HG02763 (cell line): ENCODE measurements around the gene TAOK2.

Experiments used
- ATAC-seq: cut with Tn5 transposase; IDR thresholded peaks from one replicate; pipeline ENCODE4 v1.9.1; 2021; ENCODE audit warnings: mild to moderate bottlenecking, moderate library complexity; ENCODE audit not compliant: unreplicated experiment

TAOK2 gene

GRCh38 chr16:29962344-29962994 lies 11.2 kb upstream of the TAOK2 start:
- no peak for ATAC-seq

GRCh38 chr16:29963021-29963743 lies 10.5 kb upstream of the TAOK2 start:
- no peak for ATAC-seq

GRCh38 chr16:29968205-29968604 lies 5.5 kb upstream of the TAOK2 start:
- no peak for ATAC-seq

- no peak for ATAC-seq
These were observed 2.4 kb upstream of the TAOK2 start for GRCh38 chr16:29971304-29971703.

- no peak for ATAC-seq
These were observed 1.2 kb upstream of the TAOK2 start for GRCh38 chr16:29972500-29972899.

- ATAC-seq = no peak
These were observed 680 bp upstream of the TAOK2 start for GRCh38 chr16:29972992-29973383.

- ATAC-seq = no peak
These were observed 844 bp downstream of the TAOK2 start for GRCh38 chr16:29974291-29975133.

- no peak for ATAC-seq
These were observed 1.5 kb downstream of the TAOK2 start for GRCh38 chr16:29975134-29975538.

- ATAC-seq = no peak
These were observed 2.3 kb downstream of the TAOK2 start for GRCh38 chr16:29975811-29976511.

- no peak for ATAC-seq
These were observed 3.6 kb downstream of the TAOK2 start for GRCh38 chr16:29977063-29977825.

- no peak for ATAC-seq
These were observed 4.4 kb downstream of the TAOK2 start for GRCh38 chr16:29978081-29978480.

- ATAC-seq = no peak
These were observed 5.0 kb downstream of the TAOK2 start for GRCh38 chr16:29978564-29979270.

GRCh38 chr16:29982560-29983419 lies 9.1 kb downstream of the TAOK2 start:
- no peak for ATAC-seq

GRCh38 chr16:29983420-29984136 lies 9.9 kb downstream of the TAOK2 start:
- ATAC-seq = no peak

- ATAC-seq = no peak
These were observed 10.6 kb downstream of the TAOK2 start for GRCh38 chr16:29984137-29984763.

GRCh38 chr16:29984764-29985147 lies 11.1 kb downstream of the TAOK2 start:
- no peak for ATAC-seq

GRCh38 chr16:29985271-29985811 lies 11.7 kb downstream of the TAOK2 start:
- no peak for ATAC-seq
